Ishikawa (cell line): ENCODE measurements around the gene CEMIP.

Source experiments
- CEBPB ChIP-seq: IDR thresholded peaks from 2 replicates; pipeline ENCODE4 v1.6.1; 2012
- CREB1 ChIP-seq: IDR thresholded peaks from 2 replicates; pipeline ENCODE4 v1.6.1; 2012; ENCODE audit warnings: low read depth
- EP300 ChIP-seq: IDR thresholded peaks from 2 replicates; pipeline ENCODE4 v1.6.1; 2012; ENCODE audit warnings: borderline replicate concordance
- FOXM1 ChIP-seq: IDR thresholded peaks from 2 replicates; pipeline ENCODE4 v1.6.1; 2012; ENCODE audit warnings: low read depth, borderline replicate concordance
- NFIC ChIP-seq: IDR thresholded peaks from 2 replicates; pipeline ENCODE4 v1.6.1; 2012
- RAD21 ChIP-seq: IDR thresholded peaks from 2 replicates; pipeline ENCODE4 v1.6.1; 2012; ENCODE audit warnings: low read depth
- TAF1 ChIP-seq: IDR thresholded peaks from 2 replicates; pipeline ENCODE4 v1.6.1; 2012; ENCODE audit warnings: low read depth, mild to moderate bottlenecking
- TEAD4 ChIP-seq: IDR thresholded peaks from 2 replicates; pipeline ENCODE4 v1.6.1; 2012
- YY1 ChIP-seq: IDR thresholded peaks from 2 replicates; pipeline ENCODE4 v1.6.1; 2012; ENCODE audit warnings: low read depth
- ZBTB7A ChIP-seq: IDR thresholded peaks from 2 replicates; pipeline ENCODE4 v1.6.1; 2012; ENCODE audit warnings: low read depth
- TF ChIP-seq, protein P1 (sequence below): IDR thresholded peaks from 2 replicates; pipeline ENCODE4 v1.6.1; 2012
- TF ChIP-seq, protein P2 (sequence below): IDR thresholded peaks from 2 replicates; pipeline ENCODE4 v1.6.1; 2012; ENCODE audit warnings: low read depth, mild to moderate bottlenecking
- TF ChIP-seq, protein P3 (sequence below): IDR thresholded peaks from 2 replicates; pipeline ENCODE4 v1.6.1; 2012

DNA sequence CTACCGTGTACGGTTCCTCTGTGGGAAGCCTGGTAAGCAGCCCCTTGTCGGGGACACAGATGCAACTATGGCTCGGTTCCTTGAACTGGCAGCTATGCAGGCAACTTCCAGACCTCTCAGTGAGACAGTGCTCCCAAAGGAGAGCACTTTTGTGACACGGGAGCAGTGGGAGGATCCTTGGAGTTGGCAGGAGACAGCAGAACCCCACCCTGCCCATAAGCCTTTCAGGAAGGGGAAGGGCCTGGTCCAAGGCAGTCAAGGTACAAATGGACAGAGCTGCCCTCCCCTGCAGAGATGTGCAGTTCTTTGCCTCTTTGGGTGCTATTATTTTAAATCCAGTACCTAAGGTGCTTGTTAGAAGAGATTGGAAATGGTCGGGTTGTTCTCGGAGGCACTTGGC, 115.9 kb downstream of the CEMIP start:
- TF ChIP-seq, protein P1, sequence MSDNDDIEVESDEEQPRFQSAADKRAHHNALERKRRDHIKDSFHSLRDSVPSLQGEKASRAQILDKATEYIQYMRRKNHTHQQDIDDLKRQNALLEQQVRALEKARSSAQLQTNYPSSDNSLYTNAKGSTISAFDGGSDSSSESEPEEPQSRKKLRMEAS: no peak
- TF ChIP-seq EP300: no peak
- no peak for TF ChIP-seq RAD21
- TF ChIP-seq FOXM1: no peak
- TF ChIP-seq, protein P2, sequence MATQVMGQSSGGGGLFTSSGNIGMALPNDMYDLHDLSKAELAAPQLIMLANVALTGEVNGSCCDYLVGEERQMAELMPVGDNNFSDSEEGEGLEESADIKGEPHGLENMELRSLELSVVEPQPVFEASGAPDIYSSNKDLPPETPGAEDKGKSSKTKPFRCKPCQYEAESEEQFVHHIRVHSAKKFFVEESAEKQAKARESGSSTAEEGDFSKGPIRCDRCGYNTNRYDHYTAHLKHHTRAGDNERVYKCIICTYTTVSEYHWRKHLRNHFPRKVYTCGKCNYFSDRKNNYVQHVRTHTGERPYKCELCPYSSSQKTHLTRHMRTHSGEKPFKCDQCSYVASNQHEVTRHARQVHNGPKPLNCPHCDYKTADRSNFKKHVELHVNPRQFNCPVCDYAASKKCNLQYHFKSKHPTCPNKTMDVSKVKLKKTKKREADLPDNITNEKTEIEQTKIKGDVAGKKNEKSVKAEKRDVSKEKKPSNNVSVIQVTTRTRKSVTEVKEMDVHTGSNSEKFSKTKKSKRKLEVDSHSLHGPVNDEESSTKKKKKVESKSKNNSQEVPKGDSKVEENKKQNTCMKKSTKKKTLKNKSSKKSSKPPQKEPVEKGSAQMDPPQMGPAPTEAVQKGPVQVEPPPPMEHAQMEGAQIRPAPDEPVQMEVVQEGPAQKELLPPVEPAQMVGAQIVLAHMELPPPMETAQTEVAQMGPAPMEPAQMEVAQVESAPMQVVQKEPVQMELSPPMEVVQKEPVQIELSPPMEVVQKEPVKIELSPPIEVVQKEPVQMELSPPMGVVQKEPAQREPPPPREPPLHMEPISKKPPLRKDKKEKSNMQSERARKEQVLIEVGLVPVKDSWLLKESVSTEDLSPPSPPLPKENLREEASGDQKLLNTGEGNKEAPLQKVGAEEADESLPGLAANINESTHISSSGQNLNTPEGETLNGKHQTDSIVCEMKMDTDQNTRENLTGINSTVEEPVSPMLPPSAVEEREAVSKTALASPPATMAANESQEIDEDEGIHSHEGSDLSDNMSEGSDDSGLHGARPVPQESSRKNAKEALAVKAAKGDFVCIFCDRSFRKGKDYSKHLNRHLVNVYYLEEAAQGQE: no peak
- TF ChIP-seq CREB1: no peak
- TF ChIP-seq TAF1: no peak
- TF ChIP-seq NFIC: no peak
- no peak for TF ChIP-seq YY1
- no peak for TF ChIP-seq CEBPB
- no peak for TF ChIP-seq ZBTB7A
- TF ChIP-seq, protein P3, sequence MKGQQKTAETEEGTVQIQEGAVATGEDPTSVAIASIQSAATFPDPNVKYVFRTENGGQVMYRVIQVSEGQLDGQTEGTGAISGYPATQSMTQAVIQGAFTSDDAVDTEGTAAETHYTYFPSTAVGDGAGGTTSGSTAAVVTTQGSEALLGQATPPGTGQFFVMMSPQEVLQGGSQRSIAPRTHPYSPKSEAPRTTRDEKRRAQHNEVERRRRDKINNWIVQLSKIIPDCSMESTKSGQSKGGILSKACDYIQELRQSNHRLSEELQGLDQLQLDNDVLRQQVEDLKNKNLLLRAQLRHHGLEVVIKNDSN: no peak
- TF ChIP-seq TEAD4: no peak
